Ishikawa (cell line): Measurements from ENCODE around the gene OR10A3.

Experiments used
- RAD21 ChIP-seq: IDR thresholded peaks from 2 replicates; pipeline ENCODE4 v1.6.1; 2012; ENCODE audit warnings: low read depth
- TAF1 ChIP-seq: IDR thresholded peaks from 2 replicates; pipeline ENCODE4 v1.6.1; 2012; ENCODE audit warnings: low read depth, mild to moderate bottlenecking

- TF ChIP-seq RAD21 (no peak), TAF1 (no peak)
Measured at GRCh38 chr11:7900686-7901085, 40.8 kb downstream of the OR10A3 start.
